OCI-LY7 (cell line): ENCODE results near the gene DYNC1I1. TPM values are rescaled to one million over a fixed set of nuclear protein-coding genes. Genes with fewer than 3 reads are reported as not detected.

Source experiments
- BruUV-seq: library from RNA; stranded (reverse); fragments of 400-500 nt; replicated peaks from 2 replicates; lab custom pipeline; 2021; lab: Mats Ljungman, UMichigan
- CTCF ChIA-PET: fragments of 300-600 bp; sonication (Branson Sonifier 250); formaldehyde crosslinking; loops from one replicate; lab custom pipeline; 2022; ENCODE audit warnings: antibody characterized with exemption; ENCODE audit not compliant: unreplicated experiment; lab: Charles Lee
- POLR2A ChIA-PET: fragments of 300-600 bp; sonication (Branson Sonifier 250); formaldehyde crosslinking; loops from one replicate; lab custom pipeline; 2022; ENCODE audit warnings: antibody characterized with exemption; lab: Charles Lee
- DNase-seq: peaks from one replicate; pipeline ENCODE4 v3.0.0-alpha.2; 2015; ENCODE audit warnings: low spot score
- H2AFZ ChIP-seq: fragments of 200-600 bp; sonication (generic), shearing (Covaris generic); 2 replicates; pipeline ENCODE4 v1.6.1; 2014; ENCODE audit warnings: mild to moderate bottlenecking, antibody characterized with exemption, low read length, moderate library complexity
- H3K27ac ChIP-seq: fragments of 200-600 bp; sonication (generic); 2 replicates; pipeline ENCODE4 v1.5.1; 2014; ENCODE audit warnings: mixed run types, low read depth, mild to moderate bottlenecking, moderate library complexity, low read length, inconsistent platforms; ENCODE audit not compliant: poor library complexity, severe bottlenecking
- H3K36me3 ChIP-seq: fragments of 200-600 bp; sonication (generic); 2 replicates; pipeline ENCODE4 v1.6.1; 2014; ENCODE audit warnings: mild to moderate bottlenecking, antibody characterized with exemption, low read length, moderate library complexity, mixed read lengths; ENCODE audit not compliant: insufficient read depth
- H3K4me1 ChIP-seq: fragments of 200-600 bp; sonication (generic); 2 replicates; pipeline ENCODE4 v1.5.1; 2014; ENCODE audit warnings: mild to moderate bottlenecking, low read length; ENCODE audit not compliant: insufficient read depth, poor library complexity, severe bottlenecking
- H3K4me2 ChIP-seq: fragments of 200-600 bp; sonication (generic); 2 replicates; pipeline ENCODE4 v1.6.1; 2014; ENCODE audit warnings: mild to moderate bottlenecking, low read length
- H3K4me3 ChIP-seq: fragments of 200-600 bp; sonication (generic); 2 replicates; pipeline ENCODE4 v1.5.1; 2014; ENCODE audit warnings: mild to moderate bottlenecking, low read depth, low read length; ENCODE audit not compliant: poor library complexity, severe bottlenecking
- H3K79me2 ChIP-seq: fragments of 200-600 bp; sonication (generic); 2 replicates; pipeline ENCODE4 v1.6.1; 2016; ENCODE audit warnings: low read depth, mild to moderate bottlenecking, low read length, moderate library complexity, mixed read lengths; ENCODE audit not compliant: insufficient read depth
- H3K9me2 ChIP-seq: fragments of 200-600 bp; sonication (generic); 2 replicates; pipeline ENCODE4 v1.6.1; 2016; ENCODE audit warnings: mild to moderate bottlenecking, low read length, mixed read lengths; ENCODE audit not compliant: insufficient read depth
- H3K9me3 ChIP-seq: fragments of 200-600 bp; sonication (generic); 2 replicates; pipeline ENCODE4 v1.6.1; 2014; ENCODE audit warnings: mild to moderate bottlenecking, mixed run types, low read length, mixed read lengths
- H4K20me1 ChIP-seq: fragments of 200-600 bp; sonication (generic); 2 replicates; pipeline ENCODE4 v1.6.1; 2014; ENCODE audit warnings: mild to moderate bottlenecking, antibody characterized with exemption, low read length, moderate library complexity, mixed read lengths; ENCODE audit not compliant: insufficient read depth
- EZH2phosphoT487 ChIP-seq: fragments of 200-600 bp; sonication (generic); IDR thresholded peaks from 2 replicates; pipeline ENCODE4 v1.6.1; 2018; ENCODE audit warnings: low read depth, borderline replicate concordance, mild to moderate bottlenecking, mixed run types, antibody characterized with exemption, low read length, moderate library complexity, mixed read lengths
- intact Hi-C: fragments of 100-400 bp; cut with micrococcal nuclease; formaldehyde crosslinking; loops from one replicate; pipeline ENCODE4 v1.10.0; 2022; ENCODE audit not compliant: unreplicated experiment
- total RNA-seq, 2 experiments: library from RNA; depleted of rRNA in 1 of 2; stranded (reverse); fragments of >200 nt in 1 of 2; shearing (Covaris generic) in 1 of 2; gene quantifications; 2 replicates each; pipeline ENCODE4 v1.2.3, GENCODE V29; 2014 to 2022
- TF ChIP-seq, protein P1 (sequence below): fragments of 200-600 bp; sonication (generic); conservative IDR thresholded peaks from 2 replicates; pipeline ENCODE4 v1.5.1; 2014; ENCODE audit warnings: mild to moderate bottlenecking, antibody characterized with exemption, low read length, moderate library complexity, mixed read lengths

Gene DYNC1I1
- total RNA-seq, 2 experiments from 2014 or later: not detected

DNA sequence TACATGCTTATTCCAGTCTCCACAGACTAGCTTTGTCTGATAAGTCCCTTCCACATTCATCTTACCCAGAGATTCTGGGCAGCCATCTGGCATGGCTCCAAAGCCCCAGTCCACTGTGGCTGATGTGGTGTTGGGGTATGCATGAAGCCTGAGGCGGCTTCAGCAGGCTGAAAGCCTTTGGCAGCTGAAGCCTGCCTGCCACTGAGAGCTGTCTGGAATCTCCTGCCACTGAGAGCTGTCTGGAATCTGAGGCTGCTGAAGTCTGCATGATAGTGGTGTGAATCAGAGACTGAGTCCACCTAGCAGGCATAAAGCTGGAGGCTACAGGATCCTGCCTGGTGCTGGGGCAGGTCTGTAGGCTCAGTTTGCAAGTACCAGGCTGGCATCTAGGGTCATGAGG, 87.1 kb downstream of the DYNC1I1 start:
- DNase-seq: no peak
- no peaks in the 10 kb centered on the region for H3K36me3 ChIP-seq
- no peak overlapping the region for H3K27ac ChIP-seq
- BruUV-seq: no TSS peak
- no peak overlapping the region for H2AFZ ChIP-seq
- no peaks in the 10 kb centered on the region for H4K20me1 ChIP-seq
- ChIA-PET CTCF (no interaction called here), POLR2A (no interaction called here)
- intact Hi-C loops: no loop called here
- H3K4me1 ChIP-seq: no peaks in the 10 kb centered on the region
- no peaks in the 10 kb centered on the region for H3K9me3 ChIP-seq
- no peak for TF ChIP-seq EZH2phosphoT487
- TF ChIP-seq, protein P1, sequence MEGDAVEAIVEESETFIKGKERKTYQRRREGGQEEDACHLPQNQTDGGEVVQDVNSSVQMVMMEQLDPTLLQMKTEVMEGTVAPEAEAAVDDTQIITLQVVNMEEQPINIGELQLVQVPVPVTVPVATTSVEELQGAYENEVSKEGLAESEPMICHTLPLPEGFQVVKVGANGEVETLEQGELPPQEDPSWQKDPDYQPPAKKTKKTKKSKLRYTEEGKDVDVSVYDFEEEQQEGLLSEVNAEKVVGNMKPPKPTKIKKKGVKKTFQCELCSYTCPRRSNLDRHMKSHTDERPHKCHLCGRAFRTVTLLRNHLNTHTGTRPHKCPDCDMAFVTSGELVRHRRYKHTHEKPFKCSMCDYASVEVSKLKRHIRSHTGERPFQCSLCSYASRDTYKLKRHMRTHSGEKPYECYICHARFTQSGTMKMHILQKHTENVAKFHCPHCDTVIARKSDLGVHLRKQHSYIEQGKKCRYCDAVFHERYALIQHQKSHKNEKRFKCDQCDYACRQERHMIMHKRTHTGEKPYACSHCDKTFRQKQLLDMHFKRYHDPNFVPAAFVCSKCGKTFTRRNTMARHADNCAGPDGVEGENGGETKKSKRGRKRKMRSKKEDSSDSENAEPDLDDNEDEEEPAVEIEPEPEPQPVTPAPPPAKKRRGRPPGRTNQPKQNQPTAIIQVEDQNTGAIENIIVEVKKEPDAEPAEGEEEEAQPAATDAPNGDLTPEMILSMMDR: no peak
- H3K4me2 ChIP-seq: no peak overlapping the region
- no peaks in the 10 kb centered on the region for H3K79me2 ChIP-seq
- H3K4me3 ChIP-seq: no peak overlapping the region
- H3K9me2 ChIP-seq: no peaks in the 10 kb centered on the region

DNA sequence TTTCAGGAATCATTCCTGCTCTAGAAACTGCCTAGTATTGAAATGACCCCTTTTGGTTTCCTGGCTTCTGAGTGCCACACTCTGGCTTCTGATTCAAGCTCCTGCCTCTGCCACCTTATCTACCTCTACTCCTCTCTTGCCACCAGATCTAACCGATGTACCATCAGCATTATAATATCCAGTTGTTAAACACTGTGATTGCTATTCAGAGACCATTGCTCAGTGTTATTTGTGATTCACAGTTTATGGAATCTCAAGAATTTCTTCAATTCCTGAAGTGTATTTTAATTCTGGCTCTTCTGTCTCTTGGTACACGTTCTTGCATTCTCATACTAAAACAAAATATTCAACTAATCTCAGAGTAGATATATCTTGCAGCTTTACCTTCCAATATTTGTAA, 88.7 kb downstream of the DYNC1I1 start:
- CTCF ChIA-PET: no interaction called here
- TF ChIP-seq, protein P1: no peak
- TF ChIP-seq EZH2phosphoT487: no peak
- BruUV-seq: no TSS peak

DNA sequence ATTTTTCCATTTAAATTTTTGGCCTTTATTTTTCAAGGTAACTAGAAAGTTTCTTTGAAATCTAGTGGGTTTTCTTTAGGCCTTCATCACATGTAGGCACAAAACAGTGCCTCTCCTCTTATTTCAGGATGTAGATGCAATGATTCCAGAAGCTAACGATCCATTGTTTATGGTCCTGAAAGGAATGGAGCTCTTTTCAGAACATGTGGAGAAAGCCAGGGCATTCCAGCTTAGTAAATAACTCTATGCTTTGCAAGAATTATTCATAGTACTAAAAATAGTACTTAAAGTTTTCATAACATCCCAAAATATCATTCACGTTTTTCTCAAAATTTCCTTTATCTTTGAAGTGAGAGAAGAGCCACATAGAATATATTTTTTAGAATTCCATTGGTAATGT, 91.3 kb downstream of the DYNC1I1 start:
- no peak for DNase-seq
- H3K4me1 ChIP-seq: no peaks in the 10 kb centered on the region
- no peaks in the 10 kb centered on the region for H3K36me3 ChIP-seq
- no TSS peak for BruUV-seq
- H4K20me1 ChIP-seq: no peaks in the 10 kb centered on the region
- H3K9me3 ChIP-seq: no peaks in the 10 kb centered on the region
- H3K4me2 ChIP-seq: no peak overlapping the region
- intact Hi-C loops: no loop called here
- H3K9me2 ChIP-seq: no peaks in the 10 kb centered on the region
- ChIA-PET CTCF (no interaction called here), POLR2A (interaction anchor here (0.6 kb wide), 1 partner anchor 321 kb away, joined by 5 read pairs; no protein-coding TSS in a partner anchor)
- H3K4me3 ChIP-seq: no peak overlapping the region
- TF ChIP-seq EZH2phosphoT487: no peak
- TF ChIP-seq, protein P1: no peak
- no peak overlapping the region for H3K27ac ChIP-seq
- no peaks in the 10 kb centered on the region for H3K79me2 ChIP-seq
- no peak overlapping the region for H2AFZ ChIP-seq

More for the DNA sequence above, 88.7 kb downstream of the DYNC1I1 start:
- Histone ChIP-seq H4K20me1 (no peaks in the 10 kb centered on the region), H3K9me3 (no peaks in the 10 kb centered on the region), H3K36me3 (no peaks in the 10 kb centered on the region), H3K4me2 (no peak overlapping the region), H3K9me2 (no peaks in the 10 kb centered on the region), H2AFZ (no peak overlapping the region), H3K79me2 (no peaks in the 10 kb centered on the region), H3K4me1 (no peaks in the 10 kb centered on the region), H3K4me3 (no peak overlapping the region), H3K27ac (no peak overlapping the region)
- intact Hi-C loops: no loop called here
- POLR2A ChIA-PET: no interaction called here
- DNase-seq: no peak
